Measurements from ENCODE around the gene NAGLU. TPM values are rescaled to one million over a fixed set of nuclear protein-coding genes. Genes with fewer than 3 reads are reported as not detected.

The NAGLU gene
- total and polyA plus RNA-seq, 2 experiments from 2014 or later: 12.0 to 31.2 TPM

- TF ChIP-seq STAT1 (IDR thresholded peaks at IDR 0.05; ENCODE audit: unreplicated experiment) (no peak), ZNF114 (CRISPR knock-in tag; IDR thresholded peaks at IDR 0.05) (no peak), POLR2AphosphoS5 (IDR thresholded peaks at IDR 0.05; ENCODE audit: low read depth) (peak; percentile 40)
- Histone ChIP-seq H3K9me2 (ENCODE audit: insufficient read depth) (no peaks in the 10 kb centered on the region), H3F3A (replicated peaks; ENCODE audit: low read depth) (peaks cover 22% of the 10 kb centered on the region; the same call in 1 of the 2 replicates), H3K4me2 (peak overlapping the region; percentile 95), H3K36me3 (ENCODE audit: insufficient read depth) (no peaks in the 10 kb centered on the region), H2AFZ (0 out of 2 replicates have a peak overlapping the region, but pooled peaks have one; percentile 28), H3K4me3 (peak overlapping the region; percentile 68), H4K20me1 (replicated peaks; ENCODE audit: insufficient read depth) (no peaks in the 10 kb centered on the region), H3K79me2 (replicated peaks; ENCODE audit: insufficient read depth) (no peaks in the 10 kb centered on the region), H3K27ac (ENCODE audit: low read depth) (peak overlapping the region; percentile 66), H3K4me1 (ENCODE audit: insufficient read depth) (peaks cover 18% of the 10 kb centered on the region), H3K27me3 (ENCODE audit: insufficient read depth) (peaks cover 24% of the 10 kb centered on the region)
- Mint-ChIP-seq H3K27me3 (ENCODE audit: insufficient read depth, low read depth, poor library complexity) (peaks cover 15% of the 10 kb centered on the region), H3K36me3 (ENCODE audit: low read depth) (peaks cover 21% of the 10 kb centered on the region), H3K4me1 (peaks cover 18% of the 10 kb centered on the region), H3K27ac (peak overlapping the region; percentile 52), H3K9me3 (no peaks in the 10 kb centered on the region; the same call in 2 of the 3 replicates), H3K4me3 (peak overlapping the region; percentile 83)
- ATAC-seq (peak; percentile 66), DNase-seq (ENCODE audit: low spot score) (peak; percentile 90)
Measured at GRCh38 chr17:42536372-42537155, 523 bp downstream of the NAGLU start.

GRCh38 chr17:42537156-42537805 is 1.2 kb downstream of the NAGLU start:
- H3K4me3 ChIP-seq: peak overlapping the region; percentile 68
- DNase-seq (ENCODE audit: low spot score) (no peak), ATAC-seq (peak; percentile 14)
- H3K27me3 ChIP-seq (ENCODE audit: insufficient read depth): peaks cover 19% of the 10 kb centered on the region
- Mint-ChIP-seq H3K9me3 (no peaks in the 10 kb centered on the region; the same call in 2 of the 3 replicates), H3K36me3 (ENCODE audit: low read depth) (peaks cover 22% of the 10 kb centered on the region), H3K4me3 (peak overlapping the region; percentile 83), H3K27me3 (ENCODE audit: insufficient read depth, low read depth, poor library complexity) (peaks cover 12% of the 10 kb centered on the region), H3K27ac (no peak overlapping the region), H3K4me1 (peaks cover 18% of the 10 kb centered on the region)
- no peaks in the 10 kb centered on the region for H3K79me2 ChIP-seq (replicated peaks; ENCODE audit: insufficient read depth)
- no peaks in the 10 kb centered on the region for H3K36me3 ChIP-seq (ENCODE audit: insufficient read depth)
- no peaks in the 10 kb centered on the region for H3K9me2 ChIP-seq (ENCODE audit: insufficient read depth)
- peaks cover 18% of the 10 kb centered on the region for H3K4me1 ChIP-seq (ENCODE audit: insufficient read depth)
- peak overlapping the region; percentile 66; the same call in 1 of the 2 replicates for H3K27ac ChIP-seq (ENCODE audit: low read depth)
- H4K20me1 ChIP-seq (replicated peaks; ENCODE audit: insufficient read depth): no peaks in the 10 kb centered on the region
- TF ChIP-seq ZNF114 (CRISPR knock-in tag; IDR thresholded peaks at IDR 0.05) (no peak), REST (IDR thresholded peaks at IDR 0.05; ENCODE audit: unreplicated experiment) (no peak)
- H3F3A ChIP-seq (replicated peaks; ENCODE audit: low read depth): peaks cover 19% of the 10 kb centered on the region; the same call in 1 of the 2 replicates
- no peak overlapping the region for H2AFZ ChIP-seq
- H3K4me2 ChIP-seq: peak overlapping the region; percentile 95
